ENCODE measurements around the gene LIG4. TPM values are rescaled to one million over a fixed set of nuclear protein-coding genes. Genes with fewer than 3 reads are reported as not detected.

The LIG4 gene
- total and polyA plus RNA-seq, 9 of the 15 experiments (the other 6 are each of a cell fraction or from before 2014, with no cell fraction given): 1.5 to 7.8 (median 5.1) TPM

DNA sequence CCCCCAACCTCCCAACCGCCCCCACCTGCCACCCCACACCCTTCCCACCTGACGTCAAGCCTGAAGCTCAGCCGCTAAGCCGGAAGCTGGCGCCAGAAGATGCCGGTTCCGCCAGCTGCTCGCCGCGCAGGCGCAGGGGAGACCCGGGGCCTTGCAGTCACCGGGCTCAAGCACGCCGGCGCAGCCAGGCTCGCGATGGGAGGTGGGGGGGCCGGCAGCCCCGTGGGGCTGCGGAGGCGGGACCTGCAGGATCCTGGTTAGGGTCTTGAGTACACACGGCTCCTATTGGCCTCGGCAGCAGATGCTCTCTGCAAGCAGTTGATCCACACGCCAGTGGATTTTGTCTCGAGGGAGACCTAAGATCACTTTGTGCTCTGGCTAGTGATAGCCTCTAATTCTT lies at the start of gene LIG4 (continued):
- TF ChIP-seq PCBP1 (IDR thresholded peaks at IDR 0.05; ENCODE audit: low read depth, low read length, poor library complexity, severe bottlenecking) (no peak), ZNF695 (CRISPR knock-in tag; IDR thresholded peaks at IDR 0.05) (no peak), ELF4 (CRISPR knock-in tag; IDR thresholded peaks at IDR 0.05) (no peak), CBFA2T2 (conservative IDR thresholded peaks at IDR 0.05) (no peak), PCBP2 (IDR thresholded peaks at IDR 0.05; ENCODE audit: low read depth, low read length, poor library complexity, severe bottlenecking) (no peak), PHF8 (IDR thresholded peaks at IDR 0.05; ENCODE audit: borderline replicate concordance, low read length) (no peak; the same call in 1 of the 2 replicates), RAD51 (IDR thresholded peaks at IDR 0.05; ENCODE audit: borderline replicate concordance, low read depth) (no peak), MYNN (IDR thresholded peaks at IDR 0.05) (no peak), MYNN (CRISPR knock-in tag; IDR thresholded peaks at IDR 0.05) (no peak), SRSF3 (IDR thresholded peaks at IDR 0.05; ENCODE audit: insufficient read depth, low read length) (no peak)
- TF ChIP-seq, protein P1, sequence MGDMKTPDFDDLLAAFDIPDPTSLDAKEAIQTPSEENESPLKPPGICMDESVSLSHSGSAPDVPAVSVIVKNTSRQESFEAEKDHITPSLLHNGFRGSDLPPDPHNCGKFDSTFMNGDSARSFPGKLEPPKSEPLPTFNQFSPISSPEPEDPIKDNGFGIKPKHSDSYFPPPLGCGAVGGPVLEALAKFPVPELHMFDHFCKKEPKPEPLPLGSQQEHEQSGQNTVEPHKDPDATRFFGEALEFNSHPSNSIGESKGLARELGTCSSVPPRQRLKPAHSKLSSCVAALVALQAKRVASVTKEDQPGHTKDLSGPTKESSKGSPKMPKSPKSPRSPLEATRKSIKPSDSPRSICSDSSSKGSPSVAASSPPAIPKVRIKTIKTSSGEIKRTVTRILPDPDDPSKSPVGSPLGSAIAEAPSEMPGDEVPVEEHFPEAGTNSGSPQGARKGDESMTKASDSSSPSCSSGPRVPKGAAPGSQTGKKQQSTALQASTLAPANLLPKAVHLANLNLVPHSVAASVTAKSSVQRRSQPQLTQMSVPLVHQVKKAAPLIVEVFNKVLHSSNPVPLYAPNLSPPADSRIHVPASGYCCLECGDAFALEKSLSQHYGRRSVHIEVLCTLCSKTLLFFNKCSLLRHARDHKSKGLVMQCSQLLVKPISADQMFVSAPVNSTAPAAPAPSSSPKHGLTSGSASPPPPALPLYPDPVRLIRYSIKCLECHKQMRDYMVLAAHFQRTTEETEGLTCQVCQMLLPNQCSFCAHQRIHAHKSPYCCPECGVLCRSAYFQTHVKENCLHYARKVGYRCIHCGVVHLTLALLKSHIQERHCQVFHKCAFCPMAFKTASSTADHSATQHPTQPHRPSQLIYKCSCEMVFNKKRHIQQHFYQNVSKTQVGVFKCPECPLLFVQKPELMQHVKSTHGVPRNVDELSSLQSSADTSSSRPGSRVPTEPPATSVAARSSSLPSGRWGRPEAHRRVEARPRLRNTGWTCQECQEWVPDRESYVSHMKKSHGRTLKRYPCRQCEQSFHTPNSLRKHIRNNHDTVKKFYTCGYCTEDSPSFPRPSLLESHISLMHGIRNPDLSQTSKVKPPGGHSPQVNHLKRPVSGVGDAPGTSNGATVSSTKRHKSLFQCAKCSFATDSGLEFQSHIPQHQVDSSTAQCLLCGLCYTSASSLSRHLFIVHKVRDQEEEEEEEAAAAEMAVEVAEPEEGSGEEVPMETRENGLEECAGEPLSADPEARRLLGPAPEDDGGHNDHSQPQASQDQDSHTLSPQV (IDR thresholded peaks at IDR 0.05): no peak
- TF ChIP-seq, protein P2, sequence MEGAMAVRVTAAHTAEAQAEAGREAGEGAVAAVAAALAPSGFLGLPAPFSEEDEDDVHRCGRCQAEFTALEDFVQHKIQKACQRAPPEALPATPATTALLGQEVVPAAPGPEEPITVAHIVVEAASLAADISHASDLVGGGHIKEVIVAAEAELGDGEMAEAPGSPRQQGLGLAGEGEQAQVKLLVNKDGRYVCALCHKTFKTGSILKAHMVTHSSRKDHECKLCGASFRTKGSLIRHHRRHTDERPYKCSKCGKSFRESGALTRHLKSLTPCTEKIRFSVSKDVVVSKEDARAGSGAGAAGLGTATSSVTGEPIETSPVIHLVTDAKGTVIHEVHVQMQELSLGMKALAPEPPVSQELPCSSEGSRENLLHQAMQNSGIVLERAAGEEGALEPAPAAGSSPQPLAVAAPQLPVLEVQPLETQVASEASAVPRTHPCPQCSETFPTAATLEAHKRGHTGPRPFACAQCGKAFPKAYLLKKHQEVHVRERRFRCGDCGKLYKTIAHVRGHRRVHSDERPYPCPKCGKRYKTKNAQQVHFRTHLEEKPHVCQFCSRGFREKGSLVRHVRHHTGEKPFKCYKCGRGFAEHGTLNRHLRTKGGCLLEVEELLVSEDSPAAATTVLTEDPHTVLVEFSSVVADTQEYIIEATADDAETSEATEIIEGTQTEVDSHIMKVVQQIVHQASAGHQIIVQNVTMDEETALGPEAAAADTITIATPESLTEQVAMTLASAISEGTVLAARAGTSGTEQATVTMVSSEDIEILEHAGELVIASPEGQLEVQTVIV (CRISPR knock-in tag; IDR thresholded peaks at IDR 0.05; ENCODE audit: borderline replicate concordance): no peak
- TF ChIP-seq, protein P3, sequence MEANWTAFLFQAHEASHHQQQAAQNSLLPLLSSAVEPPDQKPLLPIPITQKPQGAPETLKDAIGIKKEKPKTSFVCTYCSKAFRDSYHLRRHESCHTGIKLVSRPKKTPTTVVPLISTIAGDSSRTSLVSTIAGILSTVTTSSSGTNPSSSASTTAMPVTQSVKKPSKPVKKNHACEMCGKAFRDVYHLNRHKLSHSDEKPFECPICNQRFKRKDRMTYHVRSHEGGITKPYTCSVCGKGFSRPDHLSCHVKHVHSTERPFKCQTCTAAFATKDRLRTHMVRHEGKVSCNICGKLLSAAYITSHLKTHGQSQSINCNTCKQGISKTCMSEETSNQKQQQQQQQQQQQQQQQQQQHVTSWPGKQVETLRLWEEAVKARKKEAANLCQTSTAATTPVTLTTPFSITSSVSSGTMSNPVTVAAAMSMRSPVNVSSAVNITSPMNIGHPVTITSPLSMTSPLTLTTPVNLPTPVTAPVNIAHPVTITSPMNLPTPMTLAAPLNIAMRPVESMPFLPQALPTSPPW (CRISPR knock-in tag; IDR thresholded peaks at IDR 0.05): peak; percentile 88
- TF ChIP-seq, protein P4, sequence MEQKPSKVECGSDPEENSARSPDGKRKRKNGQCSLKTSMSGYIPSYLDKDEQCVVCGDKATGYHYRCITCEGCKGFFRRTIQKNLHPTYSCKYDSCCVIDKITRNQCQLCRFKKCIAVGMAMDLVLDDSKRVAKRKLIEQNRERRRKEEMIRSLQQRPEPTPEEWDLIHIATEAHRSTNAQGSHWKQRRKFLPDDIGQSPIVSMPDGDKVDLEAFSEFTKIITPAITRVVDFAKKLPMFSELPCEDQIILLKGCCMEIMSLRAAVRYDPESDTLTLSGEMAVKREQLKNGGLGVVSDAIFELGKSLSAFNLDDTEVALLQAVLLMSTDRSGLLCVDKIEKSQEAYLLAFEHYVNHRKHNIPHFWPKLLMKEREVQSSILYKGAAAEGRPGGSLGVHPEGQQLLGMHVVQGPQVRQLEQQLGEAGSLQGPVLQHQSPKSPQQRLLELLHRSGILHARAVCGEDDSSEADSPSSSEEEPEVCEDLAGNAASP (IDR thresholded peaks at IDR 0.05): no peak
- TF ChIP-seq, protein P5, sequence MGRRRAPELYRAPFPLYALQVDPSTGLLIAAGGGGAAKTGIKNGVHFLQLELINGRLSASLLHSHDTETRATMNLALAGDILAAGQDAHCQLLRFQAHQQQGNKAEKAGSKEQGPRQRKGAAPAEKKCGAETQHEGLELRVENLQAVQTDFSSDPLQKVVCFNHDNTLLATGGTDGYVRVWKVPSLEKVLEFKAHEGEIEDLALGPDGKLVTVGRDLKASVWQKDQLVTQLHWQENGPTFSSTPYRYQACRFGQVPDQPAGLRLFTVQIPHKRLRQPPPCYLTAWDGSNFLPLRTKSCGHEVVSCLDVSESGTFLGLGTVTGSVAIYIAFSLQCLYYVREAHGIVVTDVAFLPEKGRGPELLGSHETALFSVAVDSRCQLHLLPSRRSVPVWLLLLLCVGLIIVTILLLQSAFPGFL (CRISPR knock-in tag; IDR thresholded peaks at IDR 0.05): no peak
- TF ChIP-seq, protein P6, sequence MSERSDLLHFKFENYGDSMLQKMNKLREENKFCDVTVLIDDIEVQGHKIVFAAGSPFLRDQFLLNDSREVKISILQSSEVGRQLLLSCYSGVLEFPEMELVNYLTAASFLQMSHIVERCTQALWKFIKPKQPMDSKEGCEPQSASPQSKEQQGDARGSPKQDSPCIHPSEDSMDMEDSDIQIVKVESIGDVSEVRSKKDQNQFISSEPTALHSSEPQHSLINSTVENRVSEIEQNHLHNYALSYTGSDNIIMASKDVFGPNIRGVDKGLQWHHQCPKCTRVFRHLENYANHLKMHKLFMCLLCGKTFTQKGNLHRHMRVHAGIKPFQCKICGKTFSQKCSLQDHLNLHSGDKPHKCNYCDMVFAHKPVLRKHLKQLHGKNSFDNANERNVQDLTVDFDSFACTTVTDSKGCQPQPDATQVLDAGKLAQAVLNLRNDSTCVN (CRISPR knock-in tag; IDR thresholded peaks at IDR 0.05): no peak
